ENCODE results near the gene EHMT1.
"Not testable (repeated sequence)": the region's sequence is repeated elsewhere in the genome, so short reads cannot be mapped to it uniquely, and the experiment has no call there.

The EHMT1 gene

GRCh38 chr9:137788561-137789294 is 169.9 kb downstream of the EHMT1 start:
- no peak for DNase-seq

GRCh38 chr9:137789295-137789895 is 170.6 kb downstream of the EHMT1 start:
- DNase-seq: no peak

GRCh38 chr9:137791947-137792346 is 173.1 kb downstream of the EHMT1 start:
- DNase-seq: no peak

GRCh38 chr9:137793196-137793841 is 174.5 kb downstream of the EHMT1 start:
- no peak for DNase-seq

GRCh38 chr9:137795156-137795666 is 176.4 kb downstream of the EHMT1 start:
- DNase-seq: no peak

- no peak for DNase-seq
These were observed 178.7 kb downstream of the EHMT1 start for GRCh38 chr9:137797206-137798120.

- no peak for DNase-seq
These were observed 179.3 kb downstream of the EHMT1 start for GRCh38 chr9:137798142-137798541.

GRCh38 chr9:137798901-137799629 is 180.3 kb downstream of the EHMT1 start:
- no peak for DNase-seq

GRCh38 chr9:137799630-137799983 is 180.8 kb downstream of the EHMT1 start:
- DNase-seq: no peak

- no peak for DNase-seq
These were observed 181.6 kb downstream of the EHMT1 start for GRCh38 chr9:137800196-137801022.

GRCh38 chr9:137801023-137801319 is 182.2 kb downstream of the EHMT1 start:
- no peak for DNase-seq

- no peak for DNase-seq
These were observed 183.2 kb downstream of the EHMT1 start for GRCh38 chr9:137802021-137802420.

- DNase-seq: no peak
These were observed 183.9 kb downstream of the EHMT1 start for GRCh38 chr9:137802521-137803243.

- DNase-seq: peak; percentile 24
These were observed 186.3 kb downstream of the EHMT1 start for GRCh38 chr9:137804908-137805630.

- DNase-seq: no peak
These were observed 189.2 kb downstream of the EHMT1 start for GRCh38 chr9:137807721-137808703.

GRCh38 chr9:137809040-137809576 is 190.3 kb downstream of the EHMT1 start:
- no peak for DNase-seq

- DNase-seq: not testable (repeated sequence)
These were observed 191.1 kb downstream of the EHMT1 start for GRCh38 chr9:137809726-137810450.
